HG02798 (cell line): ENCODE data around the gene B3GAT3.
"Not testable (repeated sequence)": the region's sequence is repeated elsewhere in the genome, so short reads cannot be mapped to it uniquely, and the experiment has no call there.

Experiments used
- ATAC-seq: cut with Tn5 transposase; IDR thresholded peaks from one replicate; pipeline ENCODE4 v1.9.1; 2021; ENCODE audit warnings: mild to moderate bottlenecking; ENCODE audit not compliant: unreplicated experiment, poor library complexity

The B3GAT3 gene

DNA sequence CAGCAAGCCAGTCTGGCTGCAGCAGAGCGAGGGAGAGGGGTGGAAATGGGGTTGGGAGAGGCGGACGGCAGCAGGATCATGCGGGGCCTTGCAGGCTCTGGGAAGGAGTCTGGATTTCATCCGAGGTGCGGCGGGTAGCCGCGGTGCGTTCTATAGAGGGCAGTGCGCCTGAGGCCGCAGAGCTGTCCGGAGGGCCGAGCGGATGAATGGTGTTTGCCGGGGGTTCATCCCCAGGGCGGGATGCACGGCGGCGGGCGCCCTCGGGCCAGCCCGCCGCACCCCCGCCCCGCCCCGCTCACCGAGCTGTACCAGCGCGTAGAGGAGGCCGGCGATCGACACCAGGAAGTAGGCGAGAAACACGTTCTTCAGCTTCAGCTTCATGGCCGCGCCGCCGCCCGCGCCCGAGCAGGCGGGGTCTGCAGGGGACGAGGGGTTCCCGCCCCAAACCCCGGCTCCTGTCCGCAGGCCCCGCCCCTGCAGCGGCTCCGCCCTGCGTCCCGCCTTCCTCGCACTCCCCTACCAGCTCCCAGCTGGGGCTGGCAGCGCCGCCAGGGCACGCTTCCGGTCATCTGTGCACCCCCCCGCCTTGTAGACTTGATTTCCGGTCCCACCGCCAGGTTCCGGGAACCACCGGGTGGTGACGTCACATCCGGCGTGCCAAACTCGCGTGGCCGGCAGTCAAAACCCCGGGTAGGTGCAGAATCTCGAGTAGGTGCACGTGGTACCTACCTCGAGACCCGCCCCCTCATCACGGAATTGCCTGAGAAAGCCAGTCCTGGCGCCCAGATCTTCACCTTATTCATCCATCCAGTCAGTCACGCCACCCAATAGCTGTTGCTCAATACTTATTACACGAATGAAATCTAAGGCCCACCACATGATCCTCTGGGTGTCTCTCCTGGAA is at the start of gene B3GAT3:
Gene B3GAT3 (minus strand): TSS at position 420 of the 904 bp plus-strand sequence. CDS start 39 bp downstream, at position 381.
- peak; percentile 97 for ATAC-seq

DNA sequence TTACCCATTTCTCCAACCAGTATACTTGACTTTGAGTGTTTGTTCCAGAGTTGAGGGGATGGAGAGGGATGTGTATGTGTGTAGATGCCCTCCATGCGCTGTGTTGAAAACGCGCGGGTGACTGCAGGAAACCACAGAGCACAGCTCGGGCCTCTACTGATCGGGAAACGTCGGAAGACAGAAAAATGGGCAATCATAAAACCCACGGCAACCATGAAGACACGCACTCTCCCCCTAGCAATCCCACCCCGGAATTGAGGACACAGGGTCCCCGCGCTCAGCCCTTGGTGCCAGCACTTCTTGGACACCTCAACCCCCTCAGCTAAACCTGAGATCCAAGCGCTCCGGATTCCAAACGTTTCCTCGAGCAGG is 49.4 kb upstream of the B3GAT3 start:
- ATAC-seq, result peak; percentile 1

DNA sequence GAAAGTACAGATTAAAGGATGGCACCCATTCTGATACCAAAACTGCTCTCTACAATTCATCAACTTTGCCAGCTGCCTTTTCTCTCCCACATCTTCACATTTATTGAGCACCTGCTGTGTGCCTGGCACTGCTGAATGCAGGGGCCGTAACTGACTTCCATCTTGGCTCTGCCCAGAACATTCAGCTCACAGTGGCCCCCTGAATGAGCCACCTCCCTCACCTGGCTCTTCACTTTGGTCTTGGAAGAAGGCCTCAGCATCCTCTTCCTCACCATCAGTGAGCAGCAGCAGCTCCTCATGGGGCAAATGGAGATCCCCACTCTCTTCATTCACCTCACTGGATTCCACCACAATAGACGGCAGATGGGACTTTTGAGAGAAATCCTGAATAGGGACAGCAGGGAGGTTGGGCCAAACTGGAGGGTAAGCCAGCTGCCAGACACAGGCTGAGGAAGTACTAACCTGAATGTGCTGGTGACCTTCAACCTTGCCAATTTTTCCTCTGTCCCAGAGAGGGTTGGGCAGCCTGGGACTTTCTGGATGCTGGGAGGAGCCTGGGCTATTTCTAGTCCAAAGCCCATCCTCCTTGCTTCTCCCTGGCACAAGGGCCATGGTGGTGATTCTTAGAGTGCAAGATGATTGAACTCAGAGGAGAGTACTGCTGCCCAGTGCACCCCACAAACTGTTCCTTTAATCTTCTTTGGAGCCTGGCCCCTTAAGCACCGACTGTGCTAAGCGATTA is 47.8 kb upstream of the B3GAT3 start:
- no peak for ATAC-seq

DNA sequence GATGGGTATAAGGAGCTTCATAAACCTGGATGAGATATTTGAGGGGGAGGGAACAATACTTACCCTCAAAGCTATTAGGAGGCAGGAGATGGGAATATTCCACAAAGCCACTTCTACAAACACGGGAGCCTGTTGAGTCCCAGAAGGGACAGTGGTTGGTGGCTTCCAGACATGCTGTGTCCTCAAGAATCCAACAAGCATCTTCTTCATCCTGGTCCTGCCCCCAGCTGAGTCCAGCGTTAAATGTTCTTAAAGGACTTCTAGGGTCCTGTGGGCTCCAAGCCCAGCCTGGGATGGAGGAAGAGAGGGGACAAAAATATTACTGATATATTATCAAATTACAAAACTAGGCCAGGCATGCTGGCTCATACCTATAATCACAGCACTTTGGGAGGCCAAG is 45.7 kb upstream of the B3GAT3 start:
- ATAC-seq, result no peak

DNA sequence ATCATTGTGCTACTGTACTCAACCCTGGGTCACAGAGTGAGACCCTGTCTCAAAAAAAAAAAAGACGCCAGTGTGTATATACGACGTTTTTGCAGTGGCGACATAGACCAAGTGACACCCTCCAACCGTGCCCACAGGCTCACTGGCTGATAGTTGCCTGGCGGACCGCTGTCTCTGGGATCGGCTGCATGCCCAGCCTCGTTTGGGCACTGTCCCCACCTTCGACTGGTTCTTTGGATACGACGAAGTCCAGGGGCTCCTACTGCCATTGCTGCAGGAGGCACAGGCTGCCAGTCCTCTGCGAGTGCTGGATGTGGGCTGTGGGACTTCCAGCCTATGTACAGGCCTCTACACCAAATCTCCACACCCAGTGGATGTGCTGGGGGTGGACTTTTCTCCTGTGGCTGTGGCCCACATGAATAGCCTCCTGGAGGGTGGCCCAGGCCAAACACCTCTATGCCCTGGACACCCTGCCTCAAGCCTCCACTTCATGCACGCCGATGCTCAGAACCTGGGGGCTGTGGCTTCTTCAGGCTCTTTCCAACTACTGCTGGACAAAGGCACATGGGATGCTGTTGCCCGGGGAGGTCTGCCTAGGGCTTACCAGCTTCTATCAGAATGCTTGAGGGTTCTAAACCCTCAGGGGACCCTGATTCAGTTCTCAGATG is 44.6 kb upstream of the B3GAT3 start:
- ATAC-seq, result no peak

DNA sequence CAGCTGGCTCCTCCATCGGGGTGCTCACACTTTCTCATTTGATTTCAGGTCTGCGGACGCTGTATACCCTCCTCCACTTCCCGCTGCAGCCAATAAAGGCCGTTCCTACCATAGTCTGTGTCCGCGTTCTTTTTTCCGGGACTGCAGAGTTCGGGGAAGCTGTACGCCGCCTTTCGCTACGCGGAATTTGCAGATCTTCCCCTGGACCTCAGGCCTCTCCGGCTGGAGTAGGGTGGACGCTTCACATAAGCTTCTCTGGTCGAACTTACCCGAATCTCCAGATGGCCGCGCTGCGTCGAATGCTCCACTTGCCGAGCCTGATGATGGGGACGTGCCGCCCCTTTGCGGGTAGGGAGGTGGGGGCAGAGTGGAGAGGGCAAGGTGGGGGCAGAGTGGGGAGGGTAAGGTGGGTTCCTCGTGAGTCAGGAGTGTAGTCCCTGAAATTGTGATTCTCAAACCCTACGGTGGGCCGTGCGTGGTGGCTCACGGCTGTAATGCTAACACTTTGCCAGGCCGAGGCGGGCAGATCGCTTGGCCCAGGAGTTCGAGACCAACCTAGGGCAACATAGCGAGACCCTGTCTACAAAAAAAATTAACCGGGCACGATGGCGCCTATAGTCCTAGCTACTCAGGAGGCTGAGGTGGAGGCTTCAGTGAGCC is 43.9 kb upstream of the B3GAT3 start:
- peak; percentile 14 for ATAC-seq

DNA sequence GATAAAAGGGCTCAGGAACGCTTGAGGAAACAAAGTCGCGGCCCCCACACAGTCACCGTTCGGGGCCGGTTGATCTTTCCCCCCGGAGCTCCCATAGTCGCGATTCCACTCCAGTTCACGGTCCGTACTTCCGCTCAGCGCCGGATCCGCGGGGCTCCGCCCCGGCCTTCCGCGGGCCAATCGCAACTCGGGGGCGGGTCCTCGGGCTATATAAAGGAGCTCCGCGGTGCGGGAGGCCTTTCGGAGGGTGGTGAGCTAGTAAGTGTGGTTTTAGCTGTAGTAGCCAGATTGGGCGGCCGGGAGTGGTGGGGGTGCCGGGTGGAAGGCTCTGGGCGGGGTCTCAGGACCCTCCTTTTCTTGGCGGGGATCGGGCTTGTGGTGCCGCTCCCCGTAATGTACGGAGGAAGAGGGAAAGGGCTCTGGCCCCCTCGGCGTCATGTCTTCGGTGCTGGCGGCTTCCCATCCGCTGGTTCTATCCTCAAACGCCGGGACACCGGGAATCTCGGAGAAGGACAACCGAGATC is 43.4 kb upstream of the B3GAT3 start, which contains the start of the genes C11orf98 and CSKMT:
Gene C11orf98 (minus strand): TSS at position 136 of the 524 bp plus-strand sequence. CDS start 41 bp downstream, at position 95.
Gene CSKMT (plus strand): TSS at position 238 of the 524 bp plus-strand sequence. CDS start 568 bp downstream, outside the sequence.
- peak; percentile 84 for ATAC-seq

DNA sequence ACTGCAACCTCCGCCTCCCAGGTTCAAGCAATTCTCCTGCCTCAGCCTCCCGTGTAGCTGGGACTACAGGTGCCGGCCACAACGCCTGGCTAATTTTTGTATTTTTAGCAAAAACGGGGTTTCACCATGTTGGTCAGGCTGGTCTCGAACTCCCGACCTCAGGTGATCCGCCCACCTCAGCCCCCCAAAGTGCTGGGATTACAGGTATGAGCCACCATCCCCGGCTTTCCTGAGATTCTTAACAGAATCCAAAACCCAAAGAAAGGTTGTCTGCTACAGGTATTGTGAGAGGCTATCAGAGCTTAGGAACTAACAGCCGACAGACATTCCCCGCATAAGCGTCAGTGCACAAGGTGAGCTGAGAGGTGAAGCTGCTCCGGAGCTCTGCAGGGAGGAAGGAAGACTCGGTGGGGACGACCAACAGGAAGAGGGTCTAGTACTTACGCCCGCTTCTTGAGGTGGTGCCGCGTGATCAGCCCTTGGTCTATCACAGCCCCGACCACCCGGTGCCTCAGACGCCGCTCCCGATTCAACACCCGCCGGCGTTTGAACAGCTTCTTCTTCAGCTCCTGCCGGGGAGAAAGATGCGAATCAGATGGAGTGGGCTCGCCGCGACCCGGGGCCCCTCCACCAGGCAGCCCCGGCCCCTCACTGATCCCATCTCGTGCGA is 42.8 kb upstream of the B3GAT3 start:
- ATAC-seq, result peak; percentile 14

DNA sequence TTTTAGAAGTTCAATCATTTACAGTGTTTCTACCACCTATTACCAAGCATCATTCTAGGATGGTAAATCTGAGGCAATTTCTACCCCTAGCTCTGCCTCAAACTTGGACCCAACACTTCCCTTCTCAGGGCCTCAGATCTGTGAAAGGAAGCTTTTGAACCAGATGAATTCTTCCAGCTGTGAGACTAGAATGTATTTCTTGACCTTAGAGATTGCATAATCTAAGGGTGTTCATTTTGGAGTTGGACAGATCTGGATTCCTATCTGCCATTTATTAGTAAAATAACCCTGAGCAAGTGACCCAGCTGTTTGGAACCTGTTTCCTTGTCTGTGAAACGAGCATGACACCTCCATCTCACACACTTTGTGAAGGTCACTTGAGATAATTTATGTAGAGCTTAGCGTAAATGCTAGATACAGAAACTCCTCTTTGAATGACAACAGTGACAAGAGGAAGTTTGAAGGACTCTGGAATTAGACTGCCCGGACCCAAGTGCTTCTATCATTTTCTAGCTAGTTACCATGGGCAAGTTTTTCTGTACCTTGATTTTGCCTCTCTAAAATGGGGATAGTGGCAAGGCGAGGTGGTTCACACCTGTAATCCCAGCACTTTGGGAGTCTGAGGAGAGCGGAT is 35.1 kb upstream of the B3GAT3 start:
- ATAC-seq, result no peak

DNA sequence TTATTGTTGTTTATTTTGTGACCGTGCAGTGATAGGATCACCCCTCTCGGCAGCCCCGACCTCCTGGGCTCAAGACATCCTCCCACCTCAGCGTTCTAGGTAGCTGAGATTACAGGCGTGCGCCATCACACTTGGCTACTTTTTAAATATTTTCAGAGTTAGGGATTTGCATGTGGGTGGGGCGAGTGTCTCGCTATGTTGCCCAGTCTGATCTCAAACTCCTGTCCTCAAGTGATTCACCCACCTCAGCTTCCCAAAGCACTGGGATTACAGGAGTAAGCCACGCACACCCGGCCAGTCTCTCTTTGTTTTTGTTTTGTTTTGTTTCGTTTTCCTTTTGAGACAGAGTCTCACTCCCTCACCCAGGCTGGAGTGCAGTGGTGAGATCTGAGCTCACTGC is 32.5 kb upstream of the B3GAT3 start:
- no peak for ATAC-seq

DNA sequence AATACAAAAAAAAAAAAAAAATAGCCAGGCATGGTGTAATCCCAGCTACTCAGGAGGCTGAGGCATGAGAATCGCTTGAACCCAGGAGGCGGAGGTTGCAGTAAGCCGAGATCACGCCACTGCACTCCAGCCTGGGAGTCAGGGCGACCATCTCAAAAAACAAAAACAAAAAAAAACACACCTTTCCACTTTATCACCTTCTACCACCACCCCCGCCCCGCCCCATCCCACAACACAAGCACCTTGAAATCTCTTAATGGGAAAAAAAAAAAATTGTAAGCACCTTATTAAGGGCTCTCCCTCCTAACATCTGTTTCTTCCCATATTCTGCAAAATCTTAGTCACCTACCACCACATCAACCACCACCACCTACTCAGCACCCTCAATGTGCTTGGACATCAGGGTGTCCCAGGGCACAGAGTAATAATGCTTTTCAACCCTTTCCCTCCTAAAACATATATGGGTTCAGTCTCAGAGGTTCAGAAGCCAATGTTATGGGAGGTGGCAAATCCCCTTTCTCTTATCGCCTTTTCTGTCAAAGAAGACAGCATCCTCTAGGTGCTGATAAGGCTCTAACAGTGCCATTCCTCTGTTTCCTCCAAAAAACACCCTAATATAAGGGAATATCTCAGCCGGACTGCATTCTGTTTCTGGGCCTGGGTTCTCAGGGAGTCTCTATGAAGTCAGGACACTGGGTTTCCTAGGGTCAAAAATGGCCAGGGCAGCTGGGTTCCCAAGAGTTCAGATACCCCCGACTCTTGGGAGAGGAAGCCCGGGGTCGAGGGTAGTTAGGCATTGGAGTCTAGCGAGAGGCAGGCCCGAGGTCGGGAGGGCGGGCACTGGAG is 30.6 kb upstream of the B3GAT3 start:
- no peak for ATAC-seq

DNA sequence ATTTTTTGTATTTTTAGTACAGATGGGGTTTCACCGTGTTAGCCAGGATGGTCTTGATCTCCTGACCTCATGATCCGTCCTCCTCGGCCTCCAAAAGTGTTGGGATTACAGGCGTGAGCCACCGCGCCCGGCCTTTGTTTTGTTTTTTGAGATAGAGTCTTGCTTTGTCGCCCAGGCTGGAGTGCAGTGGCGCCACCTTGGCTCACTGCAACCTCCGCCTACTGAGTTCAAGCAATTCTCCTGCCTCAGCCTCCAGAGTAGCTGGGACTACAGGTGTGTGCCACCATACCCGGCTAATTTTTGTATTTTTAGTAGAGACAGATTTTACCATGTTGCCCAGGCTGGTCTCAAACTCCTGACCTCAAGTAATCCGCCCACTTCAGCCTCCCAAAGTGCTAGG is 28.5 kb upstream of the B3GAT3 start:
- not testable (repeated sequence) for ATAC-seq

DNA sequence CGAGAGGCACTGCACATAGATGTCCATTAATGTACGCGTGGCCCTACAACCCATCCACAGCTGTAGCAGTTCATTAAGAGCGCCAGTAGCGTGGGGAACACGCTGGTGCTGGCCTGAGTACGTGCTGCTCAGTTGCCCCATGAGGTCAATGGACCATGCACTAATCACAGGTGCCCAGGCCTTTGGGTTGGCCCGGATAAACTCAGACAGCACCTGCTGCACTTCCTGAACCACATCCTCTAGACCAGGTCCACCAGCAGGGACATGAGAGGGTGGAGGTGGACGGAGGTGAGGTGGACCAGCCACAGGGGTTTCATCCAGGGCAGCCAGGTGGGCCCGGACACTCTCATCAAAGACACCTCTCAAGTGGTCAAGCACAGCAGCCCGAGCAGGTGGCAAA is 27.7 kb upstream of the B3GAT3 start:
- no peak for ATAC-seq

DNA sequence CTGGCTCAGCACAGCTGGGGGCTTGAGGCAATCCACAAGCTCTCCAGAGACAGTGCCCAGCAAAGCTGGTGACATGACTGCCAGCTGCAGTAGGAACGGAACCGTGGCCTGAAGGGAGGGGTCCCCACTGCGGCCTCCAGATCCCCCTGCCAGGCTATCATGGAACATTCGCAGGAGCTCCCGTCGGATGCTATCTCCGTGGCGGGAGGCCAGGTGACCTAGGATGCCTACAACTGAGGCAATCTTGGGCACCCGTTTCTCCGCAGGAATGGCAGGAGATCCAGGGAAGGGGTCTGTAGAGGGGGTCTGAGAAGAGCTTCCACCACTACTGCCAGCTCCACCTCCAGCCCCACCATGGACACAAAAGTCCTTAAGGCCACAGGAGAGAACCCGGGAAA is 27.2 kb upstream of the B3GAT3 start:
- no peak for ATAC-seq

DNA sequence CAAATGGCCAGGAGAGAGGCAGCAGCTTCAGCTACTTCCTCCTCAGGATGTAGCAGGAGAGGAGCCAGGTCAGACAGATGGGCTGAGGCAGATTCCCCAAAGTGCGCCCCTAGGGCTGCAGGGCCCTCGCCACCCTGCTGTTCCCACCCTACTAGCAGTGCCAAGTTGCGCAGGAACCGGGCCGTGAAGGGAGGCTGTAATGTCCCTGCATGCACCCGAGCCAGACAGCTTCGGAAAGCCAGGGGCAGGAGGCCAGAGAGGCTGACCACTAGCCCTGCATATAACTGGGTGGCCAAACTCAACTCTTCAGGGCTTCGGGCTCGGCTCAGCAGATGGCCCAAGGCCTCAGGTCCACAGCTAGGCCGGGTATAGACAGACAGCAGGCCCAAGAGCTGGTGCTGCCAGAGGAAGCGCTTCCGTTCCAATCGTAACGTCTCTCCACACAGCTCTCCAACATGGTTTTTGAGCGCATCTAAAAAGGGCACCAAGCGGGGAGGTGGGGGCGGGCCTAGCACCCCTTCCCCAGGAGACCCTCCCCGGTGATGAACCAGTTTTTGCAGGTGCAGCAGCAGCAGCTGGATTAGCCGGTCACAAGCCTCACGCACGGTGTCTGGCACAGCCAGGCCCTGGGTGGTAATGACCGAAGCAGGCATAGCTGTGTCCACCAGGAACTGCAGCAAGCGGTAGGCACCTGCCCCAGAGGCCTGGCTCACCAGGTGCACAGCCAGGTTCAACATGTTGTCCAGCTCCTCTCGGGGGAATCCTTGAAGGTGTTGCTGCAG is 26.6 kb upstream of the B3GAT3 start:
- no peak for ATAC-seq

DNA sequence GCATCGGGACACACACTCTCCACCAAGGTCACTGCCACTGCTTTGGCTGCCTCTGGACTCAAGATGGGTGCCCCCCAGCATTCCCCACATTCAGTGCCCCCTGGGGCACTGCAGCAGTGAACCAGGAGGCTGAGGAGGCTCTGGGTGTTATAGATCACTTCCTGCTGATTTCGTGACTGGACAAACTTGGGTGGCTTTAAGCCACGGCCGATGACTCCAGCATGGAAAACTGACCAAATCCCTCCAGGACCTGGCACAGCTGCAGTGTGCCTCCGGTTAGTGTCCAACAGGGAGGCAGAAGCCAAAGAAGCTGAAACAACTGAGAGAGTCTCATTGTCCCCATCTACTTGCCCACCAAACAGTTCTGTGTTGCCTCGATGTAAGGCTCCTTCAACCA is 25.8 kb upstream of the B3GAT3 start:
- ATAC-seq, result no peak

DNA sequence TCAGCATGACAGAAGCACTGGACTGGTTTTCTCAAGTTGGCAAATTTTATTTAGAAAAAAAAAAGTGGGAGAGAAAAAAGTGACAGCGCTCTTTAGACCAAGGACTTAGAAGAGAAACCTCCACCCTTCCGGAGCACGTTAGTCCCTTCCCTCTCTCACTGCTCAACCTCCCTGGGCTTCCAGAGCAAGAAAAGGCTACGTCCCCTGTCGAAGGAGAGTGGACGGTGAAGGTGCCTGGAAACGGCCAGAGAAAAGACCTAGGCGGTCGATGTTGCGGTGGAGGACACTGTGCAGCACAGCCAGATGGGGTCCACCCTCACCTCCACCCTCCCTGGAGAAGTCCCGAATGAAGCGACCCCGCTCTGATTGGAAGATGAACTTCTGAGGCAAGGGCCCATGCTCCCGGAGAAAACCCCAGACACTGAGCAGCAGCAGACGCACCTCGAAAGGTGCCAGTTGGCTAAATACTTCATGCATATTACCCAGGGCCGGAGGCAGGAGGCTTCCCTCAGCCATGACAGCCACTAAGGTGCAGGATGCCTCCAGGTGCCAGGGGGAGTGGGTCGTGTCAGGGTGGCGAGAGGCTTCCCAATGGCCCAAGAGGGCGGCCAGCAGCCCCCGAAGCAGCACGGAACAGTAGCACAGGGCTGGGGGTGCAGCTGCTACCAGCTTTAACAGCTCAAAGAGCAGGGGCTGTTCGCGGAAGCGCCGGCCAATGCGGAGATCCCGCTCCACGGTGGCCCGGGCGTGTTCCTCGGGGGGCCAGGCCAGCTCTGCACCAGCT is 25.2 kb upstream of the B3GAT3 start:
- ATAC-seq, result no peak
